Vagina (tissue), 2 donors: ENCODE measurements around the gene CDH26. TPM values are rescaled to one million over a fixed set of nuclear protein-coding genes. Genes with fewer than 3 reads are reported as not detected.

Source experiments
- DNase-seq, 2 donors: peaks; one replicate each; pipeline ENCODE4 v3.0.0-alpha.2; 2017; ENCODE audit errors: extremely low spot score in 2 of 2
- H3K27ac ChIP-seq: fragments of 200-600 bp; sonication (generic); one replicate; pipeline ENCODE4 v1.5.1; 2019
- H3K27me3 ChIP-seq: fragments of 200-600 bp; sonication (generic); one replicate; pipeline ENCODE4 v1.5.1; 2019
- H3K36me3 ChIP-seq, 2 donors: fragments of 200-600 bp; sonication (generic); one replicate each; pipeline ENCODE4 v1.5.1; 2017 to 2019
- H3K4me1 ChIP-seq: fragments of 200-600 bp; sonication (generic); one replicate; pipeline ENCODE4 v1.5.1; 2019
- H3K4me3 ChIP-seq, 2 donors: fragments of 200-600 bp; sonication (generic); 1 replicate in 1 of 2; 2 replicates in 1 of 2; pipeline ENCODE4 v1.5.1; 2016 to 2019
- H3K9me3 ChIP-seq: fragments of 200-600 bp; sonication (generic); one replicate; pipeline ENCODE4 v1.5.1; 2019
- POLR2A ChIP-seq, 2 donors: fragments of 450-650 bp; IDR thresholded peaks; one replicate each; pipeline ENCODE4 v1.6.1; 2017; ENCODE audit warnings: antibody characterized with exemption in 2 of 2, mild to moderate bottlenecking in 2 of 2, moderate library complexity in 2 of 2
- POLR2AphosphoS5 ChIP-seq, 2 donors: sonication (generic); formaldehyde crosslinking; IDR thresholded peaks; one replicate each; pipeline ENCODE4 v1.9.0; 2017; ENCODE audit warnings: antibody characterized with exemption in 2 of 2, mild to moderate bottlenecking in 2 of 2, low read depth in 1 of 2; ENCODE audit not compliant: insufficient read depth in 1 of 2
- intact Hi-C: fragments of 100-400 bp; cut with DNase I; formaldehyde crosslinking; loops from one replicate; pipeline ENCODE4 v1.15.1; 2023
- total RNA-seq: library from RNA; depleted of rRNA; stranded (reverse); fragments of >200 nt; gene quantifications from one replicate; pipeline ENCODE4 v1.2.3, GENCODE V29; 2016
- TF ChIP-seq, protein P1 (sequence below), 3 experiments: fragments of 450-650 bp in 2 of 3; fragments of 200-600 bp in 1 of 3; sonication (generic) in 1 of 3; IDR thresholded peaks; one replicate each; pipeline ENCODE4 v1.5.1; 2017 to 2019; ENCODE audit warnings: antibody characterized with exemption in 3 of 3, mild to moderate bottlenecking in 2 of 3, moderate library complexity in 2 of 3

The CDH26 gene
- total RNA-seq, 1 donor from 2014 or later: 6.6 TPM

DNA sequence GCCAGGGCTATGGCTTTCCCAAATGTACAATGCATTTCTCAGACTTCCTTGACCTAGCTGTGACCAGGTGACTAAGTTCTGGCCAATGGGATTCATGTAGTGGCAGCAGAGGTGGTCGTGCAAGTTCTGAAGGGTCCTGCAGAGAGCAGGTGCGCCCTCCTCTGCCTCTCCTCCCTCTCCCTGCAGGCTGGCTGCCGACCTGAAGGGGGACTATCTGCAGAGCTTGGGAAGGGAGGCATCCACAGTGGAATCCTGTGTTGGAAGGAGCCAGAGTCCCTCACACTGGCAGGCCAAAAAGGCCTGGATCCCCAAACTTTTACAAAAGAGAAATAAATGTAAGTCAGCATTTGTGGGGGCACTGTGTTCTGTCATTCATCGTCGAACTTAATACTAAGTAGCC, 66.6 kb downstream of the CDH26 start:
- Histone ChIP-seq H3K36me3 (no peaks in the 10 kb centered on the region), H3K27ac (no peak overlapping the region), H3K4me3 (no peak overlapping the region), H3K9me3 (no peaks in the 10 kb centered on the region), H3K27me3 (no peaks in the 10 kb centered on the region), H3K4me1 (no peaks in the 10 kb centered on the region)
- no peak for DNase-seq
- intact Hi-C loops: no loop called here
- TF ChIP-seq POLR2AphosphoS5 (IDR thresholded peaks at IDR 0.05; ENCODE audit: insufficient read depth in 1 of 2, low read depth in 1 of 2): no peak
- TF ChIP-seq, protein P1, sequence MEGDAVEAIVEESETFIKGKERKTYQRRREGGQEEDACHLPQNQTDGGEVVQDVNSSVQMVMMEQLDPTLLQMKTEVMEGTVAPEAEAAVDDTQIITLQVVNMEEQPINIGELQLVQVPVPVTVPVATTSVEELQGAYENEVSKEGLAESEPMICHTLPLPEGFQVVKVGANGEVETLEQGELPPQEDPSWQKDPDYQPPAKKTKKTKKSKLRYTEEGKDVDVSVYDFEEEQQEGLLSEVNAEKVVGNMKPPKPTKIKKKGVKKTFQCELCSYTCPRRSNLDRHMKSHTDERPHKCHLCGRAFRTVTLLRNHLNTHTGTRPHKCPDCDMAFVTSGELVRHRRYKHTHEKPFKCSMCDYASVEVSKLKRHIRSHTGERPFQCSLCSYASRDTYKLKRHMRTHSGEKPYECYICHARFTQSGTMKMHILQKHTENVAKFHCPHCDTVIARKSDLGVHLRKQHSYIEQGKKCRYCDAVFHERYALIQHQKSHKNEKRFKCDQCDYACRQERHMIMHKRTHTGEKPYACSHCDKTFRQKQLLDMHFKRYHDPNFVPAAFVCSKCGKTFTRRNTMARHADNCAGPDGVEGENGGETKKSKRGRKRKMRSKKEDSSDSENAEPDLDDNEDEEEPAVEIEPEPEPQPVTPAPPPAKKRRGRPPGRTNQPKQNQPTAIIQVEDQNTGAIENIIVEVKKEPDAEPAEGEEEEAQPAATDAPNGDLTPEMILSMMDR (IDR thresholded peaks at IDR 0.05): no peak
- no peak for TF ChIP-seq POLR2A (IDR thresholded peaks at IDR 0.05)

DNA sequence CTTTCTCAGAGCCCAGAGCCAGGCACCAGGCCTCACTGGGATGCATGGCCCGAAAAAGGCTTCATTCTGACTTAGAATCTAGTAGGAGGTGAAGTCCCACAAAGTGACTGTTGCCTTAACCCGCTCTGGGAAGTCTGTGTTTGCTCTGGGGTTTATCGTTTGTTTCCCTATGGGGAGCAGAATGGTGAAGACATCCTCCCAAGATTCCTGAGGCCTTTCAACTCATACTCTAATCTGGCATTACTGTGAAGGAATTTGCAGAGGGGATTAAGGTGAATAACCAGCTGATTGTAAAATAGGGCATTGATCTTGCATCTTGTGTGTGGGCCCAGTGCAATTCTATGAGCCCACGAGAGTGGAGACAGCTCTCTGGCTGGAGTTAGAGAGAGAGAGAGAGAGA, 67.8 kb downstream of the CDH26 start:
- Histone ChIP-seq H3K4me3 (no peak overlapping the region), H3K9me3 (no peaks in the 10 kb centered on the region), H3K4me1 (no peaks in the 10 kb centered on the region), H3K27ac (no peak overlapping the region), H3K36me3 (no peaks in the 10 kb centered on the region), H3K27me3 (no peaks in the 10 kb centered on the region)
- intact Hi-C loops: no loop called here
- DNase-seq: no peak
- TF ChIP-seq, protein P1 (IDR thresholded peaks at IDR 0.05): no peak
- no peak for TF ChIP-seq POLR2A (IDR thresholded peaks at IDR 0.05)
- no peak for TF ChIP-seq POLR2AphosphoS5 (IDR thresholded peaks at IDR 0.05; ENCODE audit: insufficient read depth in 1 of 2, low read depth in 1 of 2)

- no peak overlapping the region for H3K4me3 ChIP-seq
- DNase-seq: peak in 1 of 2 donors; percentile 29
- no peaks in the 10 kb centered on the region for H3K27me3 ChIP-seq
- no peak overlapping the region for H3K27ac ChIP-seq
- H3K36me3 ChIP-seq: no peaks in the 10 kb centered on the region
- TF ChIP-seq POLR2A (IDR thresholded peaks at IDR 0.05): no peak
- no peak for TF ChIP-seq POLR2AphosphoS5 (IDR thresholded peaks at IDR 0.05; ENCODE audit: insufficient read depth in 1 of 2, low read depth in 1 of 2)
- TF ChIP-seq, protein P1 (IDR thresholded peaks at IDR 0.05): no peak
- no peaks in the 10 kb centered on the region for H3K4me1 ChIP-seq
- no peaks in the 10 kb centered on the region for H3K9me3 ChIP-seq
- intact Hi-C loops: no loop called here
These were observed 72.2 kb downstream of the CDH26 start for GRCh38 chr20:60030471-60030870.

DNA sequence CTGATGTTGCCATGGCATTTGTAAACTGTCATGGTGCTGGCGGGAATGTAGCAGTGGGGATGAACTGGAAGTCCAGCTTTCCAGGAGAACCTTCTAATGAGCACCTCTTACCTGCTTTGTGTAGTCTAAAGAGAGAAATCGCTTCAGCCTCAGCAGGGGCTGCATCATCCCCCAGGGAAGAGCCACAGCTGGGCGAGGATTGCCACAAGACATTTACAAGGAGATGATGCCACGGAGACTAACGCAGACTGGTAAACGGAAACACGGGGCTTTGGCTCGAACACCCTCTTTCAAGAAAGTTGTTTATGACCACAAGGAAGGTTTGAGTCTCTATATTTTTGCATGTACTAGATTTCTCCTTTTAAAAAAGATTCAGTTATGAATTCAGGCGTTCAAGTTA, 72.9 kb downstream of the CDH26 start:
- H3K4me3 ChIP-seq: no peak overlapping the region
- no peak overlapping the region for H3K27ac ChIP-seq
- no peaks in the 10 kb centered on the region for H3K9me3 ChIP-seq
- H3K4me1 ChIP-seq: no peaks in the 10 kb centered on the region
- H3K27me3 ChIP-seq: no peaks in the 10 kb centered on the region
- intact Hi-C loops: no loop called here
- peak in 1 of 2 donors; percentile 49 for DNase-seq
- H3K36me3 ChIP-seq: no peaks in the 10 kb centered on the region
- TF ChIP-seq POLR2A (IDR thresholded peaks at IDR 0.05): no peak
- no peak for TF ChIP-seq POLR2AphosphoS5 (IDR thresholded peaks at IDR 0.05; ENCODE audit: insufficient read depth in 1 of 2, low read depth in 1 of 2)
- TF ChIP-seq, protein P1 (IDR thresholded peaks at IDR 0.05): no peak

DNA sequence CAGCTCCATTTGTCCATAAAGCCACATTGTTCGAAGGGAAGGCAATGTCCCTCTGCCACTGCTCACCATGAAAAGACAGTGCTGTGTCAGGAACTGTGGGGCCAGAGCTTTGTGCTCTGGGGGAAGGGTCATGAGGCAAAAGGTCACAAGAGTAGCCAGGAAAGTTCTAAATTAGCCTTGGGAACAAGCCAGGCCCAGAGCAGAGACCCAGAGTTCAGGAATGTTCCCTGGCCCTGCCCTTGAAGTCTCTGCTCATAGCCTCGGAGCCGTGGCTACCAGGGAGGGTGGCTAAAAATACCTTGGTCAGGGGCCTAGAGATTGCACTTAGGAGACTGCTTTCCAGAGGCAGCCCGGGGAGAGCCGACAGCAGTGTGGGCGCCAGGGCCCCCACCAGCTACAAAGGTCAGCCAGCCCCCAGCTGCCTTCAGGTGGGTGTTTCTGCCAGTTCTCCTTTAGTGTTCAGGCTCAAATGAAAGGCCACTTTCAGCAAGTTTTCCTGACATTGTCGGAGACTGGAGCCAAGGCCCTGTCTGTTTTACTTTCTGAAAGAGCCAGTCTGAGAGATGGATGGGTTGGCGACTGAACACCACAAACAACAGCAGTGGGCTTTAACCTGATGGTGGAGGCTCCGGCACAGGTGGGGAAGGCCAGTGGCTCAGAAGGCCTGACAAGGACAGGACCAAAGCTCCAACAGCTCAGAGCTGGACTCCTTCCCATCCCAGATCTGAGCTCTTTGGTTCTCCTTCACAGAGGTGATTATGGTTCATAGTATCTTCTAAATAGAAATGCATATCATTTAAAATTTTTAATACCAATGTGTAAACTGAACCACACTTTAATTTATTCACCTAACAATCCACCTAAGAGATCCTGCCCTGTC, 76.2 kb downstream of the CDH26 start:
- no peak for TF ChIP-seq POLR2A (IDR thresholded peaks at IDR 0.05)
- TF ChIP-seq POLR2AphosphoS5 (IDR thresholded peaks at IDR 0.05; ENCODE audit: insufficient read depth in 1 of 2, low read depth in 1 of 2): no peak
- TF ChIP-seq, protein P1 (IDR thresholded peaks at IDR 0.05): no peak
- no peaks in the 10 kb centered on the region for H3K27me3 ChIP-seq
- no peaks in the 10 kb centered on the region for H3K9me3 ChIP-seq
- DNase-seq: no peak
- H3K36me3 ChIP-seq: no peaks in the 10 kb centered on the region
- H3K27ac ChIP-seq: peak overlapping the region; percentile 47
- intact Hi-C loops: no loop called here
- H3K4me3 ChIP-seq: no peak overlapping the region
- no peaks in the 10 kb centered on the region for H3K4me1 ChIP-seq
